Stimulated activated effector memory CD8-positive, alpha-beta T cell treated with anti-CD3 and anti-CD28 coated beads, Interleukin-12 subunit alpha, Interleukin-12 subunit beta, amount 100 ng/mL, for 72 hours (primary cell): ENCODE measurements around the gene MOGAT3.
A peak's percentile ranks its signal among the peaks of the same experiment; 100 is the strongest.

Experiments
- ATAC-seq: fragments of 150-1000 bp; cut with Tn5 transposase; 2 replicates; pipeline ENCODE4 v1.10.0; 2021
- DNase-seq, 2 donors: peaks; one replicate each; pipeline ENCODE4 v3.0.0; 2021 to 2022; ENCODE audit warnings: low spot score in 2 of 2
- H3K27ac Mint-ChIP-seq: one replicate; pipeline ENCODE4 v1.8.0; 2022; ENCODE audit warnings: mild to moderate bottlenecking, mixed read lengths
- H3K36me3 Mint-ChIP-seq: one replicate; pipeline ENCODE4 v1.8.0; 2022; ENCODE audit warnings: mild to moderate bottlenecking, mixed read lengths
- H3K4me1 Mint-ChIP-seq: one replicate; pipeline ENCODE4 v1.8.0; 2022; ENCODE audit warnings: mixed read lengths
- H3K4me3 Mint-ChIP-seq: one replicate; pipeline ENCODE4 v1.8.0; 2022; ENCODE audit warnings: mild to moderate bottlenecking, mixed read lengths
- H3K9me3 Mint-ChIP-seq: one replicate; pipeline ENCODE4 v1.8.0; 2022; ENCODE audit warnings: mixed read lengths

Gene MOGAT3

DNA sequence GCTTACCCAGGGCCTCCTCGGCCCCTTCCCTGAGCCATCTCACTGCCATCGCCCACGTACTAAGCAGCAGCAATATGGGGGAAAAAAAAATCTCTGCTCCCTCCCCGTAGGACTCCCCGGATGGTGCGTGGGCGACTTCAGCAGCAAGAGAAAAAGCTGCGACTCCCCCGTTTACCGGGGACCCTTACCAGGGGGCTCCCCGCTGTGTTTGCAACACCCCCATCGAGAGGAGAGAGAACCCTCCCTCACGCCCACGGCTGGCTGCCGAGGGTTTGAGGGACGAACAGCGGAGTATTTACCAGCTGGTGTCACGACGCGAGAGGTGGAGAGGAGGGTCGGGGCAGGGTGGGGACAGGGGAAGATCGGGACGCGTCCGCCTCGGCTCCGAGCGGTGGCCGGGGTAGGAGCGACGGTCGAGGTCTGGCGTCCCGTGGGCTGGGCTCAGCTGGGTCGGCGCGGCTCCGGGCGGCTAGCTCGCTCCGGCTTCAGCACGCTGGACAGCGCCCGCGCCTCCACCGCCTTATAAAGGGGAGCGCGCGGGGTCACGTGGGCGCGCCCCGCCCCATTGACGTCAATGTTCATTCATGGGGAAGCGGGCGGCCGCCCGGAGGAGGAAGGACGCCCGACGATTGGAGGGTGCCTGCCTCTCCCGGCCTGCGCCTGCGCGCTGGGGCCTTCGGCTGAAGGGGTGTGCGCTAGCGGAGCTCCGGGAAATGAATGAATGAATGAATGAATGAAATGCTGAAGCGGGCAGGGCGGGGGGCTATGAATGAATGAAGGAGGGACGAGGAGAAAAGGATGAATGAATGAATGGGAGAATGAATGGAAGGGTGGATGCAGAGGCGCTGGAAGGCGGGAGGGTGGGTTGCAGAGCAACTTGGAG, 35.5 kb downstream of the MOGAT3 start, which contains the start of gene VGF:
Gene VGF, minus strand, starts transcription at position 495 of the 883 bp plus-strand sequence. CDS start 726 bp downstream, outside the sequence.
- H3K4me3 Mint-ChIP-seq, result peak within 1 kb of the TSS; percentile 89
- peak within 1 kb of the TSS; percentile 86 for H3K27ac Mint-ChIP-seq
- no peaks in the 10 kb centered on the region for H3K9me3 Mint-ChIP-seq
- DNase-seq, result peak; percentile 92 to 95
- peaks cover 34% of the 10 kb centered on the region for H3K36me3 Mint-ChIP-seq
- H3K4me1 Mint-ChIP-seq, result peaks cover 54% of the 10 kb centered on the region
- ATAC-seq, result peak; percentile 87

- no peak for DNase-seq
- peaks cover 38% of the 10 kb centered on the region for H3K36me3 Mint-ChIP-seq
- H3K9me3 Mint-ChIP-seq, result no peaks in the 10 kb centered on the region
- H3K27ac Mint-ChIP-seq, result no peak overlapping the region
- no peak for ATAC-seq
- H3K4me1 Mint-ChIP-seq, result peaks cover 45% of the 10 kb centered on the region
- H3K4me3 Mint-ChIP-seq, result peak overlapping the region; percentile 89
These were observed 36.6 kb downstream of the MOGAT3 start for GRCh38 chr7:101164071-101164840.

DNA sequence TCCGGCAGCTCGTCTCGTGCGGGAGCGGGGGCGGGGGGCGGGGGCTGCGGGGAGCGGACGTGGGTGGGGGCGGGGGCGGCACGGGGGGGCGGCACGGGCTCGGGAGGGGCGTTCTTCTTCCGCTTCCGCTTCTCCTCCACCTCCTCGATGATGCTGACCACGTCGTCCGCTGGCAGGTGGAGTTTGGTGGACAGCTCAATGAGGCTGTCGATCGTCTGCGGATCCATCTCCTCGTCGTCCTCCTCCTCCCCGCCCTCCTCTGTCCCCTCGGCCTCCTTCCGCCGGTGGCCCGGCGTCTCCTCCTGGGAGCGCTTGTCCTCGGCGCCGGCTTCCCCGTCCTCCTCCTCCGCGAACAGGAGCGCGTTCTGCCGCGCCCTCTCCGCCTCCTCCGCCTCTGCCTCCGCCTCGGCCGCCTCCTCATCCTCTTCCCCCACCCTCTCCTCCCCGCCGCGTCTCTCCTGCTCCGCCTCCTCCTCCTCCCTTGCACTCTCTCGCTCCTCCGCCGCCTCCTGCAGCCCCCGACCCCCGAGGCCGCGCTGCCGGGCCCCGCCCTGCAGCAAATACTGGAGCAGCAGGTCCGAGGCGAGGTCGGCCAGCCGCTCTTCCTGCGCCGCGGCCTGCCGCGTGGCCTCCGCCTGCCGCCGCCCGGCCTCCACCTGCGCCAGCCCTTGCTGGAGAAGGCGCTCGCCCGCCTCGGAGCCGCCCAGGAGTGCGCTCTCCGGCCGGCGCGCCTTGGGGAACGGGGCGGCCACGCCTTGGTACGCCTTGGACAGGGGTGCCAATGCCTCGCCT, 37.4 kb downstream of the MOGAT3 start:
- peaks cover 37% of the 10 kb centered on the region for H3K4me1 Mint-ChIP-seq
- H3K4me3 Mint-ChIP-seq, result peak overlapping the region; percentile 89
- peaks cover 46% of the 10 kb centered on the region for H3K36me3 Mint-ChIP-seq
- ATAC-seq (peak; percentile 2), DNase-seq (no peak)
- no peaks in the 10 kb centered on the region for H3K9me3 Mint-ChIP-seq
- no peak overlapping the region for H3K27ac Mint-ChIP-seq

DNA sequence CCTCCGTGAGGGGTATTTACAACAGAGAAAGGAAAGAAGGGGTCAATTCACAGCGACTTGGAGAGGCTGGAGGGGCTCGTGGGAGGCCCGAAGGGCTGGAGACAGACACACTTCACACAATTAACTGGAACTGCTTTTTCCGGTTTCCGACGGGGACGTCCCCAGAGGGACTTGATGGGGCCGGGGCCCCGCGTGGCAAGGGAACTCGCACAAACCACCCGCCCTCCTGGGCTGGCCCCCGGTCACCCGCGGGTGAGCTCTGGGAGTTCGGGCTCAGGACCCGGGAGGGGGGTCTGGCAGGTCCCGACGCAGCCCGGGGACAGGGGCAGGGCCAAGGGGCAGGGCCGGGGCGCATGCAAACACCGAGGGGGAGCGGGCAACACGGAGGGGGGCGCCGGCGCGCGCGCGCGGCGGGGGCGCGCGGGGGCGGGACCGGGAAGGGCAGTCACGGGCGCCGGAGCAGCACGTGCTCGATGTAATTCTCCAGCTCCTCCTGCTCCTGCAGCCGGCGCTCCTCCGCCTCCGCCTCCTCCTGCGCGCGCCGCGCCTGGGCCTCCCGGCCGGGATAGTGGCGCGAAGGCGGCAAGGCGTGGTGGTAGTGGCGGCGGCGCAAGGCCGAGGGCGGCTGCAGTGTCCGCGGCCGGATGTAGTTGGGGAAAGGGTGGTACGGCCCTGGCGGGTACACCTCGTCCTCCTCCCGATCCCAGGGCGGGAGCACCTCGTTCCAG, 38.1 kb downstream of the MOGAT3 start:
- Mint-ChIP-seq H3K27ac (no peak overlapping the region), H3K9me3 (no peaks in the 10 kb centered on the region)

DNA sequence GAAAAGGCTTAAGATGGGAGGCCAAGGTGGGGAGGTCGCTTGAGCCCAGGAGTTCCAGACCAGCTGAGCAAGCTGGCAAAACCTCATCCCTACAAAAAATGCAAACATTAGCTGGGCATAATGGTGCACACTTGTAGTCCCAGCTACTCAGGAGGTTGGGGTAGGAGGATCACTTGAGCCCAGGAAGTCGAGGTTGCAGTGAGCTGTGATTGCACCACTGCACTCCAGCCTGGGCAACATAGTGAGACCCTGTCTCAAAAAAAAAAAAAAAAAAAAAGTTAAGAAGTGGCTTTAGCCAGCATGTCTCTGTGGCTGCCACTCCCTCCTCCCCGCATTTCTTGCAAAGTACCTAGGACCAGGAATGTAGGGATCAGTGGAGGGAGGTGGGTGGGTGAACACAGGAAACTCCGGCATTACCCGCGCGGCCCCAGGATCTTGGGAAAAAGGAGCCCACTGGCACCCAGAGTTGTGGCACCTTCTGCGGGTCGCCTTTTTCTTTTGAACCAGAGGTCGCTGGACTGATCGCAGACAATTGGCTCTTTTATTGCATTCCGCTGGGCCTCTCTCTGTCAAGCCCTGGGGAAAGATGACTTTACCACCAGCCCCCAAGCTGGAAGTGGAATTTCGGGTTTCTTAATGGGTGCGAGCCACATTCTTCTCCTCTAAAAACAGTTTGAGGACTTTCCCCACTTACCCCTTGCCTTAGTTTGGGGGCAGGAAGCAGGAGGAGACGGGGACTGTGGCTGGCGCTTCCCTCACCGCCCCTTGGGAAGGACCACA, 39.0 kb downstream of the MOGAT3 start:
- Mint-ChIP-seq H3K27ac (no peak overlapping the region), H3K4me1 (peaks cover 23% of the 10 kb centered on the region), H3K36me3 (peaks cover 55% of the 10 kb centered on the region), H3K4me3 (peak overlapping the region; percentile 89), H3K9me3 (no peaks in the 10 kb centered on the region)
- DNase-seq (no peak), ATAC-seq (no peak)

More for the DNA sequence above, 38.1 kb downstream of the MOGAT3 start:
- Mint-ChIP-seq H3K36me3 (peaks cover 51% of the 10 kb centered on the region), H3K4me3 (peak overlapping the region; percentile 89), H3K4me1 (peaks cover 31% of the 10 kb centered on the region)
- no peak for DNase-seq
- ATAC-seq, result no peak

DNA sequence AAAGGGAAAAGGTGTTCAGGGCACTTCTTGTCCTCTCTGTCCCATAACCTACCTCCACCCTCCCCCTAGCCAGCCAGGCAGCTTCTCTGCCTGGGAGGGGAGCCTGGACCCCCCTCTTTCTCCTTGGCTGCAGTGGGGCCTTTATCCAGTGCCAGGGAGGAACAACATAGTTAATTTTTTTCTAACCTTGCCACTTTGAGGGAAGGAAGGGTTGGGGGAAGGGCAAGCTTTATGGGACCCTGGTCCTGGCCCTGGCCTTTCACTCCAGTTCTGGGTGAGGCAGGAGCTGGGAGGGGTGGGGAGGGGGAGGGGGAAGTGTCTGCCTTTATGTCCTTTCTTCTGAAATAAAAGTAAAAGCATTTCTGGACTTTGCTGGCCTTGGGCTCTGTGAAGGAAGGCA, 39.9 kb downstream of the MOGAT3 start:
- H3K9me3 Mint-ChIP-seq, result no peaks in the 10 kb centered on the region
- H3K4me1 Mint-ChIP-seq, result peaks cover 14% of the 10 kb centered on the region
- DNase-seq (no peak), ATAC-seq (no peak)
- peaks cover 54% of the 10 kb centered on the region for H3K36me3 Mint-ChIP-seq
- H3K4me3 Mint-ChIP-seq, result no peak overlapping the region
- no peak overlapping the region for H3K27ac Mint-ChIP-seq

DNA sequence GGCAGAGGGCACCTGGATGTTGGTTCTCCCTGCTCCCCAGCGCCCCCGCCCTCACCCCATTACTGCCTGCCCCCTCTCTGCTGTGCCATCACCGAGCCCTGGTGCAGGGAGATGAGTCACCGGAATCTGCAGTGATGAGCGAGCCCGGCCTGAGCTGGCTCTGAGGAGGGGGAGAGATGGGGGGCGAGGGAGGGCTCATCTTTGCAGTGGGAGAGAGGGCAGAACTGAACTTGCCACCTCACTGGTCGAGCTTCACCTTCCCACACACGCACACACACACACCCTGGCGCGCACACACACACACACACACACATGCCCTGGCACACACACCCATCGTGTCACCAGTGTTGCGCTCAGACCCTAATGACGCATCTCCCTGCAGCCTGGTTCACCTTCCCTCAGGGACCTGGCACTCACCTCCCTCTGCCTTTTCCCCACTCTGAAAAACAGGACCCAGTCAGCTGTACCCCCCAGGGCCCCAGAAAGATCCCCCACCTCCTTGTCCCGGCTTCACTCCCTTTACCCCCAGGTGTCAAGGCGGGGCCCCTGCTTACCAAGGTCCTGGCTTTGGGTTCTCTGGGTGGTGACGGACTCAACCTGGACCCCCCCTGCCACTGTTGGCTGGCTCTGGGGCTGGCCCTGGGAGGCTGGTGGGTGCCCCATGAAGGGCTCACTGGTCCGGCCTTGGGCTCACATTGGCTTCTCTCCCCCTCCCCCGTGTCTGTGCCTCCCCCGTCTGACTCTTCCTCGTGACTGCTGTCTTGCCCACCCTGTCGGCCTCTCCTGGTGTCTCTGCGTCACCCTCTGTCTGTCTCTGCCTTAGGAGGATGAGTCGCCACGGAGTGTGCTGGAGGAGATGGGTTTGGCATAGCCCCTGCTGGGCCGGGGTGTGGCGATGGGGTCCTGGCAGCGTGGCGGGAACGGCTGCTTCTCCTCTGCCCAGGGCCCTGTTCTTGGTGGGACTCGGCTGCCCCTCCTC, 40.9 kb downstream of the MOGAT3 start:
- no peak overlapping the region for H3K4me3 Mint-ChIP-seq
- ATAC-seq (no peak), DNase-seq (no peak)
- peaks cover 13% of the 10 kb centered on the region for H3K4me1 Mint-ChIP-seq
- peaks cover 45% of the 10 kb centered on the region for H3K36me3 Mint-ChIP-seq
- H3K9me3 Mint-ChIP-seq, result no peaks in the 10 kb centered on the region
- no peak overlapping the region for H3K27ac Mint-ChIP-seq

DNA sequence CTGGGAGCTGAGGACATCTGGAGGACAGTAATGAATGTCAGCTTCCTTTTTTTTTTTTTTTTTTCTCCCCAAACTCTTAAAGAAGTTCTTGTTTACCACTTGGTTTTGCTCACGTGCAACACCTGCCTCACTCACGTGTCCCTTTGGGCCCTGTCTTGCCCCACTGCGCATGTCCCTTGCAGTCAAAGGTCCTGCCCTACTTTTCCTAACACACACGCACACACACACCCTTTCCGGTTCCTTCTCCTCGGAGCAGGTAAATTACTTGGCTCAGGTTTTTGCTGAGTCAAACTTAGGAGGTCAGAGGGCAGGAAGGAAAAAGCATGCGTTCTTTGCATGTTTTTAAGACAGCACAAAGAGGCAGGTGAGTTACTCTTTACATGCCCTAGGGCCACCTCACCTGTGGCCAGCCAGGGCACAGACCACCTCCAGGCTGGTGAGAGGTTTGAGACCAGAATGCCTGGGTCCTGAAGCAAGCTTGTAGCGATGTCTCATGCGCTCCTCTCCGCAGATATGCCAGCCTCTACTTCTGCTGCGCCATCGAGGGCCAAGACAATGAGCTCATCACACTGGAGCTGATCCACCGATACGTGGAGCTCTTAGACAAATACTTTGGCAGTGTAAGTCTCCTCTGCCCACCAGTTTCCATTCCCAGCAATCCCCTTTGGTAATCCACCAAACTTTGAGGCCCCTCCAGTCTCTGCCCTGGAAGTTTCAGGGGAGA, 43.8 kb downstream of the MOGAT3 start:
- H3K4me1 Mint-ChIP-seq, result peaks cover 17% of the 10 kb centered on the region
- H3K9me3 Mint-ChIP-seq, result no peaks in the 10 kb centered on the region
- peaks cover 41% of the 10 kb centered on the region for H3K36me3 Mint-ChIP-seq
- H3K4me3 Mint-ChIP-seq, result no peak overlapping the region
- DNase-seq (no peak), ATAC-seq (no peak)
- no peak overlapping the region for H3K27ac Mint-ChIP-seq

GRCh38 chr7:101156277-101156676, 44.6 kb downstream of the MOGAT3 start:
- H3K27ac Mint-ChIP-seq, result no peak overlapping the region
- ATAC-seq, result no peak
- H3K36me3 Mint-ChIP-seq, result peaks cover 41% of the 10 kb centered on the region
- no peak overlapping the region for H3K4me3 Mint-ChIP-seq
- H3K9me3 Mint-ChIP-seq, result no peaks in the 10 kb centered on the region
- DNase-seq, result no peak
- H3K4me1 Mint-ChIP-seq, result peaks cover 17% of the 10 kb centered on the region

GRCh38 chr7:101155303-101155702, 45.5 kb downstream of the MOGAT3 start:
- Mint-ChIP-seq H3K9me3 (no peaks in the 10 kb centered on the region), H3K27ac (peak overlapping the region; percentile 0), H3K4me1 (peaks cover 17% of the 10 kb centered on the region), H3K36me3 (peaks cover 34% of the 10 kb centered on the region), H3K4me3 (peak overlapping the region; percentile 74)
- ATAC-seq (no peak), DNase-seq (no peak)

DNA sequence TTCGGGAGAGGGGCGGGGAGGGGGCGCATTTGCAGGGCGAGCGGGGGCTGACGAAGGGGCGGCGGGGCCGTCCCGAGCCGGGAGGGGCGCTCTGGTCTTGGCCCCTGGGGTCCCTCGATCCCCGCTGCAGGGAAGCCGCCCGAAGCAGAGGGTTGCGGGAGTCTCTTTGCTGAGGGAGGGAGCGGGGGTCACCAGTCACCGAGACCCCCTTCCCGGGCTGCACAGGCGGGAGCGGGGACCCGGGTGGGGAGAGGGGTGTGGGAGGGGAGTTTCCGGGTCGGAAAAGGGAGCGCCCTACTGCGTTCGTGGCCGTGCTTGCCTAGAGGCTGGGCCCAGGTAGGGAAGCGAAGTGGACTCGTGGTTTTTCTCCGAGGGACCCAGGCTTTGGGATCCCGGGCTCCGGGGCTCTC, 46.1 kb downstream of the MOGAT3 start:
- no peak for DNase-seq
- peak; percentile 45 for ATAC-seq
- H3K9me3 Mint-ChIP-seq, result no peaks in the 10 kb centered on the region
- H3K4me3 Mint-ChIP-seq, result peak overlapping the region; percentile 74
- peaks cover 17% of the 10 kb centered on the region for H3K4me1 Mint-ChIP-seq
- H3K27ac Mint-ChIP-seq, result peak overlapping the region; percentile 90
- H3K36me3 Mint-ChIP-seq, result peaks cover 28% of the 10 kb centered on the region

GRCh38 chr7:101153969-101154692, 46.7 kb downstream of the MOGAT3 start, which contains the start of gene AP1S1:
TSS of gene AP1S1 (plus strand) at chr7:101154476. CDS start at chr7:101154515, 39 bp downstream.
- Mint-ChIP-seq H3K36me3 (peaks cover 22% of the 10 kb centered on the region), H3K4me3 (peak within 1 kb of the TSS; percentile 74), H3K9me3 (no peaks in the 10 kb centered on the region), H3K27ac (peak within 1 kb of the TSS; percentile 90), H3K4me1 (peaks cover 17% of the 10 kb centered on the region)
- DNase-seq, result peak; percentile 77 to 92
- peak; percentile 91 for ATAC-seq
